GM12878 (cell line): ENCODE measurements around the gene PLCD1. TPM values are rescaled to one million over a fixed set of nuclear protein-coding genes. Genes with fewer than 3 reads are reported as not detected.

Experiments used
- ATF7 ChIP-seq: fragments of 450-650 bp; IDR thresholded peaks from 2 replicates; pipeline ENCODE4 v1.6.1; 2016; ENCODE audit warnings: low read depth, mild to moderate bottlenecking
- BHLHE40 ChIP-seq, 2 experiments: fragments of 450-650 bp in 1 of 2; IDR thresholded peaks; 2 replicates each; pipeline ENCODE4 v1.6.1; 2011 to 2017; ENCODE audit warnings: low read depth in 2 of 2, borderline replicate concordance in 1 of 2, improper control_type of control experiment in 1 of 2, low read length in 1 of 2, mild to moderate bottlenecking in 1 of 2
- CREB1 ChIP-seq: IDR thresholded peaks from 2 replicates; pipeline ENCODE4 v1.6.1; 2012; ENCODE audit warnings: low read depth, mild to moderate bottlenecking, inconsistent platforms
- EZH2 ChIP-seq: IDR thresholded peaks from 2 replicates; pipeline ENCODE4 v1.6.1; 2012; ENCODE audit warnings: low read depth, mild to moderate bottlenecking, control low read depth, inconsistent platforms, low read length, borderline replicate concordance; ENCODE audit not compliant: control insufficient read depth
- FOS ChIP-seq: IDR thresholded peaks from 3 replicates; pipeline ENCODE4 v1.6.1; 2011; ENCODE audit warnings: borderline replicate concordance; ENCODE audit not compliant: insufficient read length; ENCODE audit errors: extremely low read depth
- GATAD2B ChIP-seq: fragments of 450-650 bp; conservative IDR thresholded peaks from 2 replicates; pipeline ENCODE4 v1.6.1; 2017; ENCODE audit warnings: low read depth, mild to moderate bottlenecking, moderate library complexity
- HDAC2 ChIP-seq: fragments of 200-600 bp; sonication (generic); IDR thresholded peaks from 2 replicates; pipeline ENCODE4 v1.6.1; 2017
- KDM1A ChIP-seq: fragments of 200-600 bp; sonication (generic); IDR thresholded peaks from 2 replicates; pipeline ENCODE4 v1.6.1; 2016; ENCODE audit warnings: borderline replicate concordance
- NFYA ChIP-seq: IDR thresholded peaks from 2 replicates; pipeline ENCODE4 v1.6.1; 2011; ENCODE audit warnings: low read depth, mild to moderate bottlenecking, low read length, improper control_type of control experiment, borderline replicate concordance
- NRF1 ChIP-seq: conservative IDR thresholded peaks from 2 replicates; pipeline ENCODE4 v1.6.1; 2011; ENCODE audit warnings: mild to moderate bottlenecking, low read depth, low read length, improper control_type of control experiment
- PML ChIP-seq: IDR thresholded peaks from 2 replicates; pipeline ENCODE4 v1.6.1; 2012; ENCODE audit warnings: low read length, inconsistent platforms
- POU2F2 ChIP-seq: IDR thresholded peaks from 3 replicates; pipeline ENCODE4 v1.6.1; 2011; ENCODE audit warnings: low read depth, mild to moderate bottlenecking, low read length, borderline replicate concordance
- RUNX3 ChIP-seq: IDR thresholded peaks from 2 replicates; pipeline ENCODE4 v1.6.1; 2012; ENCODE audit warnings: low read length, inconsistent platforms
- SIN3A ChIP-seq: IDR thresholded peaks from 2 replicates; pipeline ENCODE4 v1.6.1; 2012; ENCODE audit warnings: low read depth, low read length, improper control_type of control experiment
- SMAD1 ChIP-seq: fragments of 450-650 bp; IDR thresholded peaks from 2 replicates; pipeline ENCODE4 v1.6.1; 2018; ENCODE audit warnings: mild to moderate bottlenecking, low read depth; ENCODE audit not compliant: partially characterized antibody
- STAT1 ChIP-seq: fragments of 450-650 bp; conservative IDR thresholded peaks from 2 replicates; pipeline ENCODE4 v1.6.1; 2014; ENCODE audit warnings: antibody characterized with exemption, mild to moderate bottlenecking
- TARDBP ChIP-seq: IDR thresholded peaks from 2 replicates; pipeline ENCODE4 v1.6.1; 2016; ENCODE audit warnings: borderline replicate concordance
- YBX1 ChIP-seq: fragments of 450-650 bp; IDR thresholded peaks from 2 replicates; pipeline ENCODE4 v1.6.1; 2016; ENCODE audit warnings: antibody characterized with exemption
- polyA plus RNA-seq, 11 experiments: library from polyadenylated mRNA; depleted of rRNA in 4 of 11; unstranded in 6 of 11; stranded (reverse) in 5 of 11; fragments of >200 nt; fragmentation: Nextera tagmentation in 4 of 11; fragmentation: Illumina TruSeq in 1 of 11; extraction: Ambion mirVana in 4 of 11; extraction: Trizol in 1 of 11; gene quantifications; 1 replicate in 1 of 11; 2 replicates in 10 of 11; pipeline versions ENCODE4 v1.2.1 to v1.2.3, GENCODE V29; 2011 to 2016; ENCODE audit warnings: inconsistent platforms in 2 of 11, missing spikeins in 2 of 11, low read depth in 1 of 11
- total RNA-seq, 4 experiments: library from RNA; depleted of rRNA in 3 of 4; stranded (reverse); fragments of >200 nt in 3 of 4; fragmentation: Illumina TruSeq in 1 of 4; extraction: Trizol in 1 of 4; gene quantifications; 2 replicates each; pipeline versions ENCODE4 v1.2.1 to v1.2.3, GENCODE V29; 2013 to 2021
- TF ChIP-seq, protein P1 (sequence below): IDR thresholded peaks from 2 replicates; pipeline ENCODE4 v1.6.1; 2011; ENCODE audit warnings: borderline replicate concordance, low read depth, mild to moderate bottlenecking, moderate library complexity, mixed read lengths, low read length; ENCODE audit not compliant: insufficient read depth; ENCODE audit errors: extremely low read length
- TF ChIP-seq, protein P2 (sequence below): IDR thresholded peaks from 2 replicates; pipeline ENCODE4 v1.6.1; 2011; ENCODE audit warnings: low read depth, low read length, improper control_type of control experiment, borderline replicate concordance
- TF ChIP-seq, protein P3 (sequence below): fragments of 450-650 bp; IDR thresholded peaks from 2 replicates; pipeline ENCODE4 v1.6.1; 2016; ENCODE audit warnings: mild to moderate bottlenecking
- TF ChIP-seq, protein P4 (sequence below), 3 experiments: IDR thresholded peaks in 2 of 3; conservative IDR thresholded peaks in 1 of 3; 2 replicates each; pipeline ENCODE4 v1.5.1; 2011; ENCODE audit warnings: low read depth in 3 of 3, low read length in 3 of 3, mild to moderate bottlenecking in 3 of 3, control low read depth in 2 of 3, moderate library complexity in 2 of 3, inconsistent platforms in 1 of 3, mixed read lengths in 1 of 3; ENCODE audit not compliant: control insufficient read depth in 2 of 3, insufficient read depth in 1 of 3; ENCODE audit errors: extremely low read depth in 1 of 3
- TF ChIP-seq, protein P5 (sequence below): IDR thresholded peaks from 2 replicates; pipeline ENCODE4 v1.6.1; 2012; ENCODE audit warnings: low read depth, low read length, improper control_type of control experiment

PLCD1 gene
- total and polyA plus RNA-seq, 10 of the 15 experiments (the other 5 are each of a cell fraction or from before 2014, with no cell fraction given): 0.20 to 3.9 (median 1.2) TPM; not detected in 1

DNA sequence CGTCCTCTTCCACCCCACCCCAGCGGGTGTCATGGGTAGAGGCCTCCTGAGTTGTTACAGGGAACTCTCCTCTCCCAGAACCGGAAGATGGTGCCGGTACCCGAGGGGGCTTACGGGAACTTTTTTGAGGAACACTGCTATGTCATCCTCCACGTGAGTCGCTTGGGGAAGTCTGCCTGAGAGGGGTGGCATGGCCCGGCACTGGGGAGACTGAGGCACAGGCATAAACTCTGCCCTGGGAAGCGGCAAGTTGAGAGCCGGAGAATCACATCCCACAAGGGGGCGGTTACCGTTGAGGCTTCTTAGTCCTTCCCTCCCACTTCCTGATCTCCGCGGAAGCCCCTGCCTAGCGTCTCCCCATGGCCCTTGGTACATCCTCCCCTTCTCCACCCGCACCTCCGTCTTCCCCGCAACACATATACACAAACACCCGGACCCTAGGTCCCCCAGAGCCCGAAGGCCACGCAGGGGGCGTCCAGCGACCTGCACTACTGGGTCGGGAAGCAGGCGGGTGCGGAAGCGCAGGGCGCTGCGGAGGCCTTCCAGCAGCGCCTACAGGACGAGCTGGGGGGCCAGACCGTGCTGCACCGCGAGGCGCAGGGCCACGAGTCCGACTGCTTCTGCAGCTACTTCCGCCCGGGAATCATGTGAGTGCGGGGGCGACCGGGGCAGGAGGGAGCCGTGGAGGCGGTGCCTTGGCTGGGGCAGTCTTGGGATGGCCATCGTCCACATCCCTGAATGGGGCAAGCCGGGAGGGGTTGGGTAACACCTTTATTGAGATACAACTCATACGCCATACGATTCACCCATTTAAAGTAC, 35.4 kb downstream of the PLCD1 start (continued):
- TF ChIP-seq, protein P1, sequence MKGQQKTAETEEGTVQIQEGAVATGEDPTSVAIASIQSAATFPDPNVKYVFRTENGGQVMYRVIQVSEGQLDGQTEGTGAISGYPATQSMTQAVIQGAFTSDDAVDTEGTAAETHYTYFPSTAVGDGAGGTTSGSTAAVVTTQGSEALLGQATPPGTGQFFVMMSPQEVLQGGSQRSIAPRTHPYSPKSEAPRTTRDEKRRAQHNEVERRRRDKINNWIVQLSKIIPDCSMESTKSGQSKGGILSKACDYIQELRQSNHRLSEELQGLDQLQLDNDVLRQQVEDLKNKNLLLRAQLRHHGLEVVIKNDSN: peak; percentile 63
- TF ChIP-seq PML: peak; percentile 84
- 0 out of 2 replicates have a peak, but pooled peaks have one; percentile 22 for TF ChIP-seq STAT1
- TF ChIP-seq NRF1: no peak
- no peak for TF ChIP-seq TARDBP
- peak; percentile 41; the same call in 1 of the 2 replicates for TF ChIP-seq RUNX3
- TF ChIP-seq CREB1: peak; percentile 40; the same call in 1 of the 2 replicates
- no peak for TF ChIP-seq KDM1A
- no peak for TF ChIP-seq FOS
- TF ChIP-seq HDAC2: no peak
- no peak for TF ChIP-seq NFYA
- TF ChIP-seq POU2F2: peak; percentile 51; the same call in 1 of the 3 replicates
- 0 out of 2 replicates have a peak, but pooled peaks have one; percentile 44 for TF ChIP-seq SIN3A
- TF ChIP-seq, protein P2, sequence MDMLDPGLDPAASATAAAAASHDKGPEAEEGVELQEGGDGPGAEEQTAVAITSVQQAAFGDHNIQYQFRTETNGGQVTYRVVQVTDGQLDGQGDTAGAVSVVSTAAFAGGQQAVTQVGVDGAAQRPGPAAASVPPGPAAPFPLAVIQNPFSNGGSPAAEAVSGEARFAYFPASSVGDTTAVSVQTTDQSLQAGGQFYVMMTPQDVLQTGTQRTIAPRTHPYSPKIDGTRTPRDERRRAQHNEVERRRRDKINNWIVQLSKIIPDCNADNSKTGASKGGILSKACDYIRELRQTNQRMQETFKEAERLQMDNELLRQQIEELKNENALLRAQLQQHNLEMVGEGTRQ: no peak; the same call in 1 of the 2 replicates
- TF ChIP-seq ATF7: no peak
- TF ChIP-seq, protein P3, sequence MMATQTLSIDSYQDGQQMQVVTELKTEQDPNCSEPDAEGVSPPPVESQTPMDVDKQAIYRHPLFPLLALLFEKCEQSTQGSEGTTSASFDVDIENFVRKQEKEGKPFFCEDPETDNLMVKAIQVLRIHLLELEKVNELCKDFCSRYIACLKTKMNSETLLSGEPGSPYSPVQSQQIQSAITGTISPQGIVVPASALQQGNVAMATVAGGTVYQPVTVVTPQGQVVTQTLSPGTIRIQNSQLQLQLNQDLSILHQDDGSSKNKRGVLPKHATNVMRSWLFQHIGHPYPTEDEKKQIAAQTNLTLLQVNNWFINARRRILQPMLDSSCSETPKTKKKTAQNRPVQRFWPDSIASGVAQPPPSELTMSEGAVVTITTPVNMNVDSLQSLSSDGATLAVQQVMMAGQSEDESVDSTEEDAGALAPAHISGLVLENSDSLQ: no peak
- peak; percentile 73 to 85; a peak in 3 of 4 replicates for TF ChIP-seq BHLHE40 (IDR thresholded peaks at IDR 0.05; ENCODE audit: borderline replicate concordance in 1 of 2, low read depth in 2 of 2, low read length in 1 of 2)
- peak; percentile 87 for TF ChIP-seq GATAD2B
- TF ChIP-seq, protein P4, sequence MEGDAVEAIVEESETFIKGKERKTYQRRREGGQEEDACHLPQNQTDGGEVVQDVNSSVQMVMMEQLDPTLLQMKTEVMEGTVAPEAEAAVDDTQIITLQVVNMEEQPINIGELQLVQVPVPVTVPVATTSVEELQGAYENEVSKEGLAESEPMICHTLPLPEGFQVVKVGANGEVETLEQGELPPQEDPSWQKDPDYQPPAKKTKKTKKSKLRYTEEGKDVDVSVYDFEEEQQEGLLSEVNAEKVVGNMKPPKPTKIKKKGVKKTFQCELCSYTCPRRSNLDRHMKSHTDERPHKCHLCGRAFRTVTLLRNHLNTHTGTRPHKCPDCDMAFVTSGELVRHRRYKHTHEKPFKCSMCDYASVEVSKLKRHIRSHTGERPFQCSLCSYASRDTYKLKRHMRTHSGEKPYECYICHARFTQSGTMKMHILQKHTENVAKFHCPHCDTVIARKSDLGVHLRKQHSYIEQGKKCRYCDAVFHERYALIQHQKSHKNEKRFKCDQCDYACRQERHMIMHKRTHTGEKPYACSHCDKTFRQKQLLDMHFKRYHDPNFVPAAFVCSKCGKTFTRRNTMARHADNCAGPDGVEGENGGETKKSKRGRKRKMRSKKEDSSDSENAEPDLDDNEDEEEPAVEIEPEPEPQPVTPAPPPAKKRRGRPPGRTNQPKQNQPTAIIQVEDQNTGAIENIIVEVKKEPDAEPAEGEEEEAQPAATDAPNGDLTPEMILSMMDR (IDR thresholded peaks at IDR 0.05 in 2 of 3, conservative IDR thresholded peaks at IDR 0.05 in 1 of 3; ENCODE audit: control insufficient read depth in 2 of 3, extremely low read depth in 1 of 3, insufficient read depth in 1 of 3, low read depth in 3 of 3, low read length in 3 of 3): no peak
- no peak for TF ChIP-seq EZH2
- TF ChIP-seq SMAD1: no peak
- TF ChIP-seq, protein P5, sequence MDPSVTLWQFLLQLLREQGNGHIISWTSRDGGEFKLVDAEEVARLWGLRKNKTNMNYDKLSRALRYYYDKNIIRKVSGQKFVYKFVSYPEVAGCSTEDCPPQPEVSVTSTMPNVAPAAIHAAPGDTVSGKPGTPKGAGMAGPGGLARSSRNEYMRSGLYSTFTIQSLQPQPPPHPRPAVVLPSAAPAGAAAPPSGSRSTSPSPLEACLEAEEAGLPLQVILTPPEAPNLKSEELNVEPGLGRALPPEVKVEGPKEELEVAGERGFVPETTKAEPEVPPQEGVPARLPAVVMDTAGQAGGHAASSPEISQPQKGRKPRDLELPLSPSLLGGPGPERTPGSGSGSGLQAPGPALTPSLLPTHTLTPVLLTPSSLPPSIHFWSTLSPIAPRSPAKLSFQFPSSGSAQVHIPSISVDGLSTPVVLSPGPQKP: peak; percentile 66; the same call in 1 of the 2 replicates
- no peak for TF ChIP-seq YBX1
